Activated T-cell treated with anti-CD3 and anti-CD28 coated beads, Interleukin-2, amount 50 U/mL, for 1 hour (primary cell): ENCODE measurements around the gene PCP4L1.

Source experiments
- DNase-seq: peaks from one replicate; pipeline ENCODE4 v3.0.0-alpha.2; 2020

PCP4L1 gene

DNA sequence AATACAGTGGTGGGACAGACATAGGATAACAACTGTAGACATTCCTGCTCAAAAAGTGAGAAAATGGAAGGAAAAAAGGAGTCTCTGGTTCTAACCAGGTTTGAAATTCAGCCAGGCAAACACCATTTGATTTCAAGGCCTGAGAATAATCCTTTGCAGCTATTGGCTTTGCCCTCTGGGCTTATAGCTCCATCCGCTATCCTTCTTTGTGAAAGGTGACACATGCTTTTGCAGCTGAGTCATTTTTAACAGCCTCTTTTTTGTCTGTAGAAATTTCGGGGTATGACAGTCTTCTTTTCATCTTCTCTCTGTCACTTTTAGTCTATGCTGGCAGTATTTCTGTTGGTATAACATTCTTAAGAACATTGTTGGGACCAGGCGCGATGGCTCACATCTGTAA is 71.8 kb downstream of the PCP4L1 start:
- DNase-seq, result no peak

DNA sequence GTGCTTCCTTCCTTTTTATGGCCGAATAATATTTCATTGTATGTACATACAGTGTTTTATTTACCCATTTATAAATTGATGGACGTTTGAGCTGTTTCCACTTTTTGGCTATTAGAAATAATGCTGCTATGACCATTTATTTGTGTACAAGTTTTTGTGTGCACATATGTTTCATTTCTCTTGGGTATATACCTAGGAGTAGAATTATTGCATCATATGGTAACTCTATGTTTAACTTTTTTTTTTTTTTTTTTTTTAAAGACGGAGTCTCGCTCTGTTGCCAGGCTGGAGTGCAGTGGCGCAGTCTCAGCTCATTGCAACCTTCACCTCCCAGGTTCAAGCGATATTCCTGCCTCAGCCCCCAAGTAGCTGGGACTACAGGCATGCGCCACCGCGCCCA is 74.6 kb downstream of the PCP4L1 start:
- no peak for DNase-seq
